HG02623 (cell line): ENCODE results near the gene ZNF121.

Source experiments
- ATAC-seq: cut with Tn5 transposase; IDR thresholded peaks from one replicate; pipeline ENCODE4 v1.9.1; 2021; ENCODE audit warnings: moderate library complexity; ENCODE audit not compliant: unreplicated experiment

Gene ZNF121

GRCh38 chr19:9538183-9539058 lies 45.9 kb downstream of the ZNF121 start, which contains the start of gene ZNF426:
TSS of gene ZNF426 (minus strand) at chr19:9538645. CDS start at chr19:9536232, 2,413 bp downstream.
- no peak for ATAC-seq

GRCh38 chr19:9535934-9536333 lies 48.4 kb downstream of the ZNF121 start:
- ATAC-seq: no peak

- no peak for ATAC-seq
Measured at GRCh38 chr19:9531933-9532332, 52.4 kb downstream of the ZNF121 start.

GRCh38 chr19:9528757-9529336 lies 55.5 kb downstream of the ZNF121 start:
- ATAC-seq: no peak

GRCh38 chr19:9523885-9524474 lies 60.3 kb downstream of the ZNF121 start:
- ATAC-seq: no peak
